HG03460 (cell line): ENCODE results near the gene CADM1.

ENCODE experiments used
- ATAC-seq: cut with Tn5 transposase; IDR thresholded peaks from one replicate; pipeline ENCODE4 v1.9.1; 2021; ENCODE audit not compliant: unreplicated experiment

Gene CADM1

GRCh38 chr11:115161876-115162275, 342.3 kb downstream of the CADM1 start:
- ATAC-seq, result no peak

- ATAC-seq, result no peak
These were observed 345.0 kb downstream of the CADM1 start for GRCh38 chr11:115159207-115159606.

- no peak for ATAC-seq
These were observed 346.2 kb downstream of the CADM1 start for GRCh38 chr11:115158053-115158452.

- no peak for ATAC-seq
These were observed 347.0 kb downstream of the CADM1 start for GRCh38 chr11:115157247-115157646.

GRCh38 chr11:115155978-115156377, 348.2 kb downstream of the CADM1 start:
- no peak for ATAC-seq

GRCh38 chr11:115155320-115155719, 348.9 kb downstream of the CADM1 start:
- no peak for ATAC-seq

- ATAC-seq, result no peak
These were observed 349.9 kb downstream of the CADM1 start for GRCh38 chr11:115154355-115154736.

GRCh38 chr11:115153731-115154354, 350.4 kb downstream of the CADM1 start:
- no peak for ATAC-seq

GRCh38 chr11:115153135-115153534, 351.1 kb downstream of the CADM1 start:
- ATAC-seq, result no peak

GRCh38 chr11:115151010-115151409, 353.2 kb downstream of the CADM1 start:
- no peak for ATAC-seq

- no peak for ATAC-seq
These were observed 355.5 kb downstream of the CADM1 start for GRCh38 chr11:115148691-115149090.

- no peak for ATAC-seq
These were observed 356.1 kb downstream of the CADM1 start for GRCh38 chr11:115148101-115148500.

GRCh38 chr11:115147243-115147807, 356.9 kb downstream of the CADM1 start:
- no peak for ATAC-seq

GRCh38 chr11:115146425-115146824, 357.8 kb downstream of the CADM1 start:
- no peak for ATAC-seq

GRCh38 chr11:115145324-115145723, 358.9 kb downstream of the CADM1 start:
- no peak for ATAC-seq

GRCh38 chr11:115144914-115145313, 359.3 kb downstream of the CADM1 start:
- ATAC-seq, result no peak

- no peak for ATAC-seq
These were observed 360.2 kb downstream of the CADM1 start for GRCh38 chr11:115144014-115144413.

- no peak for ATAC-seq
These were observed 362.7 kb downstream of the CADM1 start for GRCh38 chr11:115141231-115142114.

GRCh38 chr11:115135936-115136335, 368.3 kb downstream of the CADM1 start:
- ATAC-seq, result no peak

- ATAC-seq, result no peak
These were observed 369.3 kb downstream of the CADM1 start for GRCh38 chr11:115134926-115135325.

- no peak for ATAC-seq
These were observed 370.6 kb downstream of the CADM1 start for GRCh38 chr11:115133475-115134209.
